Measurements from ENCODE around the gene SMURF2.

Gene SMURF2

GRCh38 chr17:64603987-64604386, 58.1 kb downstream of the SMURF2 start:
- no peaks in the 10 kb centered on the region for H4K20me1 ChIP-seq (ENCODE audit: insufficient read depth)
- no peaks in the 10 kb centered on the region for H3K36me3 ChIP-seq (ENCODE audit: insufficient read depth)
- no peaks in the 10 kb centered on the region for H3K27me3 ChIP-seq (ENCODE audit: insufficient read depth, low read depth)
- H3K79me2 ChIP-seq (ENCODE audit: insufficient read depth, low read depth) = peaks cover 17% of the 10 kb centered on the region; the same call in 1 of the 2 replicates
- no peaks in the 10 kb centered on the region for H3K4me1 ChIP-seq (ENCODE audit: low read depth, poor library complexity, severe bottlenecking)
- H3K27ac ChIP-seq = no peak overlapping the region
- no peak overlapping the region for H3K9ac ChIP-seq
- no peak for TF ChIP-seq CTCF (conservative IDR thresholded peaks at IDR 0.05; ENCODE audit: low read depth, low read length)
- no peak overlapping the region for H3K4me3 ChIP-seq (IDR thresholded peaks at IDR 0.05; ENCODE audit: insufficient read depth, low read depth, low read length)
- no peak overlapping the region for H2AFZ ChIP-seq (ENCODE audit: low read depth)
- no peak overlapping the region for H3K4me2 ChIP-seq

GRCh38 chr17:64599827-64600226, 62.3 kb downstream of the SMURF2 start:
- H4K20me1 ChIP-seq (ENCODE audit: insufficient read depth) = no peaks in the 10 kb centered on the region

GRCh38 chr17:64599187-64599676, 62.9 kb downstream of the SMURF2 start:
- H3K9ac ChIP-seq = no peak overlapping the region
- no peaks in the 10 kb centered on the region for H3K36me3 ChIP-seq (ENCODE audit: insufficient read depth)
- H3K4me1 ChIP-seq (ENCODE audit: low read depth, poor library complexity, severe bottlenecking) = no peaks in the 10 kb centered on the region
- H4K20me1 ChIP-seq (ENCODE audit: insufficient read depth) = no peaks in the 10 kb centered on the region
- no peak overlapping the region for H3K4me3 ChIP-seq (IDR thresholded peaks at IDR 0.05; ENCODE audit: insufficient read depth, low read depth, low read length)
- H3K4me2 ChIP-seq = no peak overlapping the region
- no peak for TF ChIP-seq CTCF (conservative IDR thresholded peaks at IDR 0.05; ENCODE audit: low read depth, low read length)
- no peak overlapping the region for H2AFZ ChIP-seq (ENCODE audit: low read depth)
- H3K79me2 ChIP-seq (ENCODE audit: insufficient read depth, low read depth) = no peaks in the 10 kb centered on the region
- H3K27me3 ChIP-seq (ENCODE audit: insufficient read depth, low read depth) = no peaks in the 10 kb centered on the region
- no peak overlapping the region for H3K27ac ChIP-seq

More at GRCh38 chr17:64599827-64600226, 62.3 kb downstream of the SMURF2 start:
- Histone ChIP-seq H3K9ac (no peak overlapping the region), H3K36me3 (ENCODE audit: insufficient read depth) (no peaks in the 10 kb centered on the region), H3K4me2 (no peak overlapping the region), H3K4me1 (ENCODE audit: low read depth, poor library complexity, severe bottlenecking) (no peaks in the 10 kb centered on the region), H3K27me3 (ENCODE audit: insufficient read depth, low read depth) (no peaks in the 10 kb centered on the region), H3K79me2 (ENCODE audit: insufficient read depth, low read depth) (no peaks in the 10 kb centered on the region), H3K4me3 (IDR thresholded peaks at IDR 0.05; ENCODE audit: insufficient read depth, low read depth, low read length) (no peak overlapping the region), H3K27ac (no peak overlapping the region), H2AFZ (ENCODE audit: low read depth) (no peak overlapping the region)
- TF ChIP-seq CTCF (conservative IDR thresholded peaks at IDR 0.05; ENCODE audit: low read depth, low read length) = no peak

- Histone ChIP-seq H3K36me3 (ENCODE audit: insufficient read depth) (no peaks in the 10 kb centered on the region), H3K79me2 (ENCODE audit: insufficient read depth, low read depth) (no peaks in the 10 kb centered on the region), H3K4me3 (IDR thresholded peaks at IDR 0.05; ENCODE audit: insufficient read depth, low read depth, low read length) (no peak overlapping the region), H3K4me2 (no peak overlapping the region), H3K27ac (no peak overlapping the region), H3K9ac (no peak overlapping the region), H2AFZ (ENCODE audit: low read depth) (no peak overlapping the region), H3K27me3 (ENCODE audit: insufficient read depth, low read depth) (no peaks in the 10 kb centered on the region), H3K4me1 (ENCODE audit: low read depth, poor library complexity, severe bottlenecking) (no peaks in the 10 kb centered on the region), H4K20me1 (ENCODE audit: insufficient read depth) (no peaks in the 10 kb centered on the region)
- no peak for TF ChIP-seq CTCF (conservative IDR thresholded peaks at IDR 0.05; ENCODE audit: low read depth, low read length)
Measured at GRCh38 chr17:64598672-64599071, 63.4 kb downstream of the SMURF2 start.
